Measurements from ENCODE around the gene CFAP299.

DNA sequence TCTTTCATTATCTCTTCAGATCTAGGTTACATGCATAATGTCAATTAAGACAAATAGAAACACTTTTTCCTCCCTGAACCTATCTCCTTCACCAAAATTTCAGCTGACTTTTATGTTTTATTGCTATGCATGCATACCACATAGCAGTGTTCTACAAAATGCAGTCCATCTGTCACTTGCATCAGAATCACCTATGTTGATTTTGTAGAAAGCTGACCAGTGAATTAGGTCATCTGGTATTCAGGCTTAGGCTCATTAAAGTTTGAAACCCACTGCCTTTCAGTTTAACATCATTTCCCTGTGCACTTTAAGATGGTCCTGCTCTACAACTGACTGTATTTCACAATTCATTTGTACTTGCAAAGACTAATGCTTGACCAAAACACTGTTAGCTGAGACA, 277.9 kb downstream of the CFAP299 start:
- TF ChIP-seq POLR2A (IDR thresholded peaks at IDR 0.05) = no peak
- no peak for TF ChIP-seq POLR2AphosphoS5 (IDR thresholded peaks at IDR 0.05)
- TF ChIP-seq, protein P1, sequence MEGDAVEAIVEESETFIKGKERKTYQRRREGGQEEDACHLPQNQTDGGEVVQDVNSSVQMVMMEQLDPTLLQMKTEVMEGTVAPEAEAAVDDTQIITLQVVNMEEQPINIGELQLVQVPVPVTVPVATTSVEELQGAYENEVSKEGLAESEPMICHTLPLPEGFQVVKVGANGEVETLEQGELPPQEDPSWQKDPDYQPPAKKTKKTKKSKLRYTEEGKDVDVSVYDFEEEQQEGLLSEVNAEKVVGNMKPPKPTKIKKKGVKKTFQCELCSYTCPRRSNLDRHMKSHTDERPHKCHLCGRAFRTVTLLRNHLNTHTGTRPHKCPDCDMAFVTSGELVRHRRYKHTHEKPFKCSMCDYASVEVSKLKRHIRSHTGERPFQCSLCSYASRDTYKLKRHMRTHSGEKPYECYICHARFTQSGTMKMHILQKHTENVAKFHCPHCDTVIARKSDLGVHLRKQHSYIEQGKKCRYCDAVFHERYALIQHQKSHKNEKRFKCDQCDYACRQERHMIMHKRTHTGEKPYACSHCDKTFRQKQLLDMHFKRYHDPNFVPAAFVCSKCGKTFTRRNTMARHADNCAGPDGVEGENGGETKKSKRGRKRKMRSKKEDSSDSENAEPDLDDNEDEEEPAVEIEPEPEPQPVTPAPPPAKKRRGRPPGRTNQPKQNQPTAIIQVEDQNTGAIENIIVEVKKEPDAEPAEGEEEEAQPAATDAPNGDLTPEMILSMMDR (IDR thresholded peaks at IDR 0.05) = no peak
